ENCODE measurements around the gene SPATA17.

DNA sequence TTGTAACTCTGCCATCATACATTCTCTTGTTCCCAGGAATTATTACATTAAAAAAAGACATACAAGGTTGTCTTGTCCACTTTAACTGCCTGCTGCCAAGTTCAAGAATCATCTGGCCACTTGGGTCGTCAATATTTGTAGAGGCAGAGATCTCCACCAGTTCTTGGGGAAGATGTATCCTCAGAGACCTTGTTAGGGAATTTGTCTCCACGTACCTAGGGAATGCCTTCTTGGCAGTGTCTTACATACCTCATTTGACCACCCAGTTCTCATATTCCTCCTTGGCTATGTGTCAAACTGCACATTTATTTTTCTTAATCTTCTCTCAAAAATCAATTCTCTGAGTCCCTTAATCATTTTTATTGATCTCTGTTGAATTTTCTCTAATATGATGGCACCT lies 266.0 kb downstream of the SPATA17 start:
- TF ChIP-seq POLR2AphosphoS5 (IDR thresholded peaks at IDR 0.05; ENCODE audit: low read depth), result no peak
- TF ChIP-seq, protein P1, sequence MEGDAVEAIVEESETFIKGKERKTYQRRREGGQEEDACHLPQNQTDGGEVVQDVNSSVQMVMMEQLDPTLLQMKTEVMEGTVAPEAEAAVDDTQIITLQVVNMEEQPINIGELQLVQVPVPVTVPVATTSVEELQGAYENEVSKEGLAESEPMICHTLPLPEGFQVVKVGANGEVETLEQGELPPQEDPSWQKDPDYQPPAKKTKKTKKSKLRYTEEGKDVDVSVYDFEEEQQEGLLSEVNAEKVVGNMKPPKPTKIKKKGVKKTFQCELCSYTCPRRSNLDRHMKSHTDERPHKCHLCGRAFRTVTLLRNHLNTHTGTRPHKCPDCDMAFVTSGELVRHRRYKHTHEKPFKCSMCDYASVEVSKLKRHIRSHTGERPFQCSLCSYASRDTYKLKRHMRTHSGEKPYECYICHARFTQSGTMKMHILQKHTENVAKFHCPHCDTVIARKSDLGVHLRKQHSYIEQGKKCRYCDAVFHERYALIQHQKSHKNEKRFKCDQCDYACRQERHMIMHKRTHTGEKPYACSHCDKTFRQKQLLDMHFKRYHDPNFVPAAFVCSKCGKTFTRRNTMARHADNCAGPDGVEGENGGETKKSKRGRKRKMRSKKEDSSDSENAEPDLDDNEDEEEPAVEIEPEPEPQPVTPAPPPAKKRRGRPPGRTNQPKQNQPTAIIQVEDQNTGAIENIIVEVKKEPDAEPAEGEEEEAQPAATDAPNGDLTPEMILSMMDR (conservative IDR thresholded peaks at IDR 0.05; ENCODE audit: low read depth in 2 of 2), result no peak
- no peak for TF ChIP-seq EZH2 (IDR thresholded peaks at IDR 0.05; ENCODE audit: low read depth, unreplicated experiment)
- no peak for TF ChIP-seq EZH2phosphoT487 (IDR thresholded peaks at IDR 0.05; ENCODE audit: unreplicated experiment)
- TF ChIP-seq CREB1 (CRISPR knock-in tag; IDR thresholded peaks at IDR 0.05; ENCODE audit: low read depth), result no peak
- TF ChIP-seq, protein P2, sequence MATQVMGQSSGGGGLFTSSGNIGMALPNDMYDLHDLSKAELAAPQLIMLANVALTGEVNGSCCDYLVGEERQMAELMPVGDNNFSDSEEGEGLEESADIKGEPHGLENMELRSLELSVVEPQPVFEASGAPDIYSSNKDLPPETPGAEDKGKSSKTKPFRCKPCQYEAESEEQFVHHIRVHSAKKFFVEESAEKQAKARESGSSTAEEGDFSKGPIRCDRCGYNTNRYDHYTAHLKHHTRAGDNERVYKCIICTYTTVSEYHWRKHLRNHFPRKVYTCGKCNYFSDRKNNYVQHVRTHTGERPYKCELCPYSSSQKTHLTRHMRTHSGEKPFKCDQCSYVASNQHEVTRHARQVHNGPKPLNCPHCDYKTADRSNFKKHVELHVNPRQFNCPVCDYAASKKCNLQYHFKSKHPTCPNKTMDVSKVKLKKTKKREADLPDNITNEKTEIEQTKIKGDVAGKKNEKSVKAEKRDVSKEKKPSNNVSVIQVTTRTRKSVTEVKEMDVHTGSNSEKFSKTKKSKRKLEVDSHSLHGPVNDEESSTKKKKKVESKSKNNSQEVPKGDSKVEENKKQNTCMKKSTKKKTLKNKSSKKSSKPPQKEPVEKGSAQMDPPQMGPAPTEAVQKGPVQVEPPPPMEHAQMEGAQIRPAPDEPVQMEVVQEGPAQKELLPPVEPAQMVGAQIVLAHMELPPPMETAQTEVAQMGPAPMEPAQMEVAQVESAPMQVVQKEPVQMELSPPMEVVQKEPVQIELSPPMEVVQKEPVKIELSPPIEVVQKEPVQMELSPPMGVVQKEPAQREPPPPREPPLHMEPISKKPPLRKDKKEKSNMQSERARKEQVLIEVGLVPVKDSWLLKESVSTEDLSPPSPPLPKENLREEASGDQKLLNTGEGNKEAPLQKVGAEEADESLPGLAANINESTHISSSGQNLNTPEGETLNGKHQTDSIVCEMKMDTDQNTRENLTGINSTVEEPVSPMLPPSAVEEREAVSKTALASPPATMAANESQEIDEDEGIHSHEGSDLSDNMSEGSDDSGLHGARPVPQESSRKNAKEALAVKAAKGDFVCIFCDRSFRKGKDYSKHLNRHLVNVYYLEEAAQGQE (IDR thresholded peaks at IDR 0.05; ENCODE audit: unreplicated experiment), result no peak
- TF ChIP-seq JUNB (IDR thresholded peaks at IDR 0.05; ENCODE audit: unreplicated experiment), result no peak
- no peak for TF ChIP-seq NANOG (IDR thresholded peaks at IDR 0.05; ENCODE audit: borderline replicate concordance)
- TF ChIP-seq ZNF331 (CRISPR knock-in tag; IDR thresholded peaks at IDR 0.05; ENCODE audit: low read depth), result no peak
- TF ChIP-seq ZNF114 (CRISPR knock-in tag; IDR thresholded peaks at IDR 0.05), result no peak
- TF ChIP-seq, protein P3, sequence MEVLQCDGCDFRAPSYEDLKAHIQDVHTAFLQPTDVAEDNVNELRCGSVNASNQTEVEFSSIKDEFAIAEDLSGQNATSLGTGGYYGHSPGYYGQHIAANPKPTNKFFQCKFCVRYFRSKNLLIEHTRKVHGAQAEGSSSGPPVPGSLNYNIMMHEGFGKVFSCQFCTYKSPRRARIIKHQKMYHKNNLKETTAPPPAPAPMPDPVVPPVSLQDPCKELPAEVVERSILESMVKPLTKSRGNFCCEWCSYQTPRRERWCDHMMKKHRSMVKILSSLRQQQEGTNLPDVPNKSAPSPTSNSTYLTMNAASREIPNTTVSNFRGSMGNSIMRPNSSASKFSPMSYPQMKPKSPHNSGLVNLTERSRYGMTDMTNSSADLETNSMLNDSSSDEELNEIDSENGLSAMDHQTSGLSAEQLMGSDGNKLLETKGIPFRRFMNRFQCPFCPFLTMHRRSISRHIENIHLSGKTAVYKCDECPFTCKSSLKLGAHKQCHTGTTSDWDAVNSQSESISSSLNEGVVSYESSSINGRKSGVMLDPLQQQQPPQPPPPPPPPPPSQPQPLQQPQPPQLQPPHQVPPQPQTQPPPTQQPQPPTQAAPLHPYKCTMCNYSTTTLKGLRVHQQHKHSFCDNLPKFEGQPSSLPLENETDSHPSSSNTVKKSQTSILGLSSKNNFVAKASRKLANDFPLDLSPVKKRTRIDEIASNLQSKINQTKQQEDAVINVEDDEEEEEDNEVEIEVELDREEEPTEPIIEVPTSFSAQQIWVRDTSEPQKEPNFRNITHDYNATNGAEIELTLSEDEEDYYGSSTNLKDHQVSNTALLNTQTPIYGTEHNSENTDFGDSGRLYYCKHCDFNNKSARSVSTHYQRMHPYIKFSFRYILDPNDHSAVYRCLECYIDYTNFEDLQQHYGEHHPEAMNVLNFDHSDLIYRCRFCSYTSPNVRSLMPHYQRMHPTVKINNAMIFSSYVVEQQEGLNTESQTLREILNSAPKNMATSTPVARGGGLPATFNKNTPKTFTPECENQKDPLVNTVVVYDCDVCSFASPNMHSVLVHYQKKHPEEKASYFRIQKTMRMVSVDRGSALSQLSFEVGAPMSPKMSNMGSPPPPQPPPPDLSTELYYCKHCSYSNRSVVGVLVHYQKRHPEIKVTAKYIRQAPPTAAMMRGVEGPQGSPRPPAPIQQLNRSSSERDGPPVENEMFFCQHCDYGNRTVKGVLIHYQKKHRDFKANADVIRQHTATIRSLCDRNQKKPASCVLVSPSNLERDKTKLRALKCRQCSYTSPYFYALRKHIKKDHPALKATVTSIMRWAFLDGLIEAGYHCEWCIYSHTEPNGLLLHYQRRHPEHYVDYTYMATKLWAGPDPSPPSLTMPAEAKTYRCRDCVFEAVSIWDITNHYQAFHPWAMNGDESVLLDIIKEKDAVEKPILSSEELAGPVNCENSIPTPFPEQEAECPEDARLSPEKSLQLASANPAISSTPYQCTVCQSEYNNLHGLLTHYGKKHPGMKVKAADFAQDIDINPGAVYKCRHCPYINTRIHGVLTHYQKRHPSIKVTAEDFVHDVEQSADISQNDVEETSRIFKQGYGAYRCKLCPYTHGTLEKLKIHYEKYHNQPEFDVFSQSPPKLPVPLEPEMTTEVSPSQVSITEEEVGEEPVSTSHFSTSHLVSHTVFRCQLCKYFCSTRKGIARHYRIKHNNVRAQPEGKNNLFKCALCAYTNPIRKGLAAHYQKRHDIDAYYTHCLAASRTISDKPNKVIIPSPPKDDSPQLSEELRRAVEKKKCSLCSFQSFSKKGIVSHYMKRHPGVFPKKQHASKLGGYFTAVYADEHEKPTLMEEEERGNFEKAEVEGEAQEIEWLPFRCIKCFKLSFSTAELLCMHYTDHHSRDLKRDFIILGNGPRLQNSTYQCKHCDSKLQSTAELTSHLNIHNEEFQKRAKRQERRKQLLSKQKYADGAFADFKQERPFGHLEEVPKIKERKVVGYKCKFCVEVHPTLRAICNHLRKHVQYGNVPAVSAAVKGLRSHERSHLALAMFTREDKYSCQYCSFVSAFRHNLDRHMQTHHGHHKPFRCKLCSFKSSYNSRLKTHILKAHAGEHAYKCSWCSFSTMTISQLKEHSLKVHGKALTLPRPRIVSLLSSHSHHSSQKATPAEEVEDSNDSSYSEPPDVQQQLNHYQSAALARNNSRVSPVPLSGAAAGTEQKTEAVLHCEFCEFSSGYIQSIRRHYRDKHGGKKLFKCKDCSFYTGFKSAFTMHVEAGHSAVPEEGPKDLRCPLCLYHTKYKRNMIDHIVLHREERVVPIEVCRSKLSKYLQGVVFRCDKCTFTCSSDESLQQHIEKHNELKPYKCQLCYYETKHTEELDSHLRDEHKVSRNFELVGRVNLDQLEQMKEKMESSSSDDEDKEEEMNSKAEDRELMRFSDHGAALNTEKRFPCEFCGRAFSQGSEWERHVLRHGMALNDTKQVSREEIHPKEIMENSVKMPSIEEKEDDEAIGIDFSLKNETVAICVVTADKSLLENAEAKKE (CRISPR knock-in tag; IDR thresholded peaks at IDR 0.05), result no peak
- TF ChIP-seq, protein P4, sequence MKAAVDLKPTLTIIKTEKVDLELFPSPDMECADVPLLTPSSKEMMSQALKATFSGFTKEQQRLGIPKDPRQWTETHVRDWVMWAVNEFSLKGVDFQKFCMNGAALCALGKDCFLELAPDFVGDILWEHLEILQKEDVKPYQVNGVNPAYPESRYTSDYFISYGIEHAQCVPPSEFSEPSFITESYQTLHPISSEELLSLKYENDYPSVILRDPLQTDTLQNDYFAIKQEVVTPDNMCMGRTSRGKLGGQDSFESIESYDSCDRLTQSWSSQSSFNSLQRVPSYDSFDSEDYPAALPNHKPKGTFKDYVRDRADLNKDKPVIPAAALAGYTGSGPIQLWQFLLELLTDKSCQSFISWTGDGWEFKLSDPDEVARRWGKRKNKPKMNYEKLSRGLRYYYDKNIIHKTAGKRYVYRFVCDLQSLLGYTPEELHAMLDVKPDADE (IDR thresholded peaks at IDR 0.05), result no peak
- TF ChIP-seq STAT1 (IDR thresholded peaks at IDR 0.05; ENCODE audit: unreplicated experiment), result no peak
